Measurements from ENCODE around the gene CFAP57.

The CFAP57 gene

GRCh38 chr1:43247256-43247921 is 75.3 kb downstream of the CFAP57 start:
- no peak for DNase-seq (ENCODE audit: extremely low spot score)
- TF ChIP-seq FOXM1 (IDR thresholded peaks at IDR 0.05; ENCODE audit: borderline replicate concordance) (no peak), NFRKB (IDR thresholded peaks at IDR 0.05) (no peak), BHLHE40 (IDR thresholded peaks at IDR 0.05; ENCODE audit: borderline replicate concordance) (no peak), TARDBP (IDR thresholded peaks at IDR 0.05) (no peak)
- ChIA-PET CTCF (no interaction called here), POLR2A (no interaction called here)

DNA sequence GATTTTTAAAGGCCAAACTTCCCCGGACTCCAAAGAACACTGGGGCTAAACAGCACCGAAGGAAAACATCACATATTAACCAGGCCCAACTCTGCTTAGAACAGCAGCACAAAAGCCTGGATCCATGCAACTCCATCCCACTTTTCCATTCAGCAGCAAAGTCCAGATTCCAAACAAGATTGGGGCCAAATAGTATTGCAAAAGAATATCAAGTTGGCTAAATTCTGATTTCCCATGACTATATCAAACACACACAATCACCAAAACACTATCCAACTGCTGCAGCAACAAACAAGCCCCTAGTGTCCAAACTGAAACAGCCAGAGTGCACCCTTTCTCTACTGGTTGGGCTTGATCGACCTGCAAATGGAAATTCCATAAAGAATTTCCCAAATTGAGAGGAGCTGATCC is 78.2 kb downstream of the CFAP57 start:
- CTCF ChIA-PET: no interaction called here

DNA sequence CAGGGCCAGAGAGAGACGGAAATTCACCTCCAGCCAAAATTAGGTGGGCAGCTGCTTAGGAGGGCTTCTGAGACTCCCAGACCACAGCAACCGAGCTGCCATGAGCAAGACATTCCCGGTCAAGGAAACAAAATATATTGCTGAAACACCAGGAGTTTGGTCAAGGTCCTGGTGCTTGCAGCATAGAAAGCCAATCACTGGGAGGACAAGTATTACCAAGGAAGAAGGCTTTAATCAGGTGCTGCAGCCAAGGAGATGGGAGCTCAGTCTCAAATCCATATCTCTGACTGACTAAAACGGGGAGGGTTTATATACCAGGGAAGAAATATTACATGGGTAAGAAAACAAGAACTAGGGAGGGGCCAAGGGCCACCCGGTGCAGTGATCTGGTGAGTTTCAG is 78.9 kb downstream of the CFAP57 start:
- TF ChIP-seq ZNF384 (IDR thresholded peaks at IDR 0.05) (no peak), FOXA1 (IDR thresholded peaks at IDR 0.05) (no peak), CTBP1 (IDR thresholded peaks at IDR 0.05; ENCODE audit: borderline replicate concordance) (no peak), HDGF (IDR thresholded peaks at IDR 0.05; ENCODE audit: borderline replicate concordance) (no peak), FOXK2 (IDR thresholded peaks at IDR 0.05) (no peak), ARNT (IDR thresholded peaks at IDR 0.05) (no peak), LEF1 (IDR thresholded peaks at IDR 0.05; ENCODE audit: borderline replicate concordance) (no peak)
- TF ChIP-seq, protein P1, sequence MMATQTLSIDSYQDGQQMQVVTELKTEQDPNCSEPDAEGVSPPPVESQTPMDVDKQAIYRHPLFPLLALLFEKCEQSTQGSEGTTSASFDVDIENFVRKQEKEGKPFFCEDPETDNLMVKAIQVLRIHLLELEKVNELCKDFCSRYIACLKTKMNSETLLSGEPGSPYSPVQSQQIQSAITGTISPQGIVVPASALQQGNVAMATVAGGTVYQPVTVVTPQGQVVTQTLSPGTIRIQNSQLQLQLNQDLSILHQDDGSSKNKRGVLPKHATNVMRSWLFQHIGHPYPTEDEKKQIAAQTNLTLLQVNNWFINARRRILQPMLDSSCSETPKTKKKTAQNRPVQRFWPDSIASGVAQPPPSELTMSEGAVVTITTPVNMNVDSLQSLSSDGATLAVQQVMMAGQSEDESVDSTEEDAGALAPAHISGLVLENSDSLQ (IDR thresholded peaks at IDR 0.05): no peak
- ChIA-PET CTCF (no interaction called here), POLR2A (no interaction called here)
- no peak for DNase-seq (ENCODE audit: extremely low spot score)

More for the DNA sequence above, 78.2 kb downstream of the CFAP57 start:
- POLR2A ChIA-PET: no interaction called here
- TF ChIP-seq L3MBTL2 (conservative IDR thresholded peaks at IDR 0.05) (no peak), SP1 (IDR thresholded peaks at IDR 0.05) (no peak)
- TF ChIP-seq, protein P1 (IDR thresholded peaks at IDR 0.05): no peak
- no peak for DNase-seq (ENCODE audit: extremely low spot score)

DNA sequence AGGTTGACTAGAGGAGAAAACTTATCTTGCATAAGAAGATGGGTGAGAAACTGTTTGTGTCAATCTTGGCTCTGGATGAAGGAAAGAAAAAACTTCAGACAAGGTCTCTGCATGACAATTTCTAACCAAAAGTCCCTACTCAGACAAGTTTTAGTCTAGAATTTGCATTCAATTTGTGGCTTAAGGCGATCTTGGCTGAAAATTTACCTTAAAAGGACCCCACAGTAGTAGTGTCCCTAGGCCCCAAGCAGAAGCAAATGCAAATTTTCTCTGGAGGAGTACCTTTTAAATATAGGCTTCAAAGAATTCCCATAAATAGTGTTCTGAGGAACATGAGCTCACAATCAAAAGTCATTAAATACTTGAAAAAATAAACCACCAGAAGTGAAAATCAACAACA is 80.1 kb downstream of the CFAP57 start:
- POLR2A ChIA-PET: no interaction called here
- CTCF ChIA-PET: interaction anchor here (0.7 kb wide), 1 partner anchor 66 kb away, joined by 3 read pairs; no protein-coding TSS in a partner anchor
- DNase-seq (ENCODE audit: extremely low spot score): no peak
- TF ChIP-seq FOXK2 (IDR thresholded peaks at IDR 0.05): no peak
- TF ChIP-seq CTBP1 (IDR thresholded peaks at IDR 0.05; ENCODE audit: borderline replicate concordance): no peak
- no peak for TF ChIP-seq BHLHE40 (IDR thresholded peaks at IDR 0.05; ENCODE audit: borderline replicate concordance)
- no peak for TF ChIP-seq ELF4 (IDR thresholded peaks at IDR 0.05)
- no peak for TF ChIP-seq TARDBP (IDR thresholded peaks at IDR 0.05)
- no peak for TF ChIP-seq ZNF384 (IDR thresholded peaks at IDR 0.05)
- TF ChIP-seq ARNT (IDR thresholded peaks at IDR 0.05): no peak
- TF ChIP-seq, protein P1 (IDR thresholded peaks at IDR 0.05): no peak
- no peak for TF ChIP-seq FOXM1 (IDR thresholded peaks at IDR 0.05; ENCODE audit: borderline replicate concordance)
- TF ChIP-seq LEF1 (IDR thresholded peaks at IDR 0.05; ENCODE audit: borderline replicate concordance): no peak
- no peak for TF ChIP-seq HDGF (IDR thresholded peaks at IDR 0.05; ENCODE audit: borderline replicate concordance)
- TF ChIP-seq FOXA1 (IDR thresholded peaks at IDR 0.05): no peak
- TF ChIP-seq NFRKB (IDR thresholded peaks at IDR 0.05): no peak
- TF ChIP-seq L3MBTL2 (conservative IDR thresholded peaks at IDR 0.05): no peak
- no peak for TF ChIP-seq SP1 (IDR thresholded peaks at IDR 0.05)
- TF ChIP-seq SUZ12 (IDR thresholded peaks at IDR 0.05): no peak

GRCh38 chr1:43253173-43253572 is 81.0 kb downstream of the CFAP57 start:
- CTCF ChIA-PET: no interaction called here

More at GRCh38 chr1:43253173-43253572, 81.0 kb downstream of the CFAP57 start:
- no peak for DNase-seq (ENCODE audit: extremely low spot score)
- POLR2A ChIA-PET: no interaction called here
- no peak for TF ChIP-seq BHLHE40 (IDR thresholded peaks at IDR 0.05; ENCODE audit: borderline replicate concordance)
- no peak for TF ChIP-seq FOXA1 (IDR thresholded peaks at IDR 0.05)
- TF ChIP-seq L3MBTL2 (conservative IDR thresholded peaks at IDR 0.05): no peak
- TF ChIP-seq ARNT (IDR thresholded peaks at IDR 0.05): no peak
- TF ChIP-seq CTBP1 (IDR thresholded peaks at IDR 0.05; ENCODE audit: borderline replicate concordance): no peak
- TF ChIP-seq ZNF384 (IDR thresholded peaks at IDR 0.05): no peak
- TF ChIP-seq, protein P1 (IDR thresholded peaks at IDR 0.05): no peak
- TF ChIP-seq NFRKB (IDR thresholded peaks at IDR 0.05): no peak
- no peak for TF ChIP-seq SP1 (IDR thresholded peaks at IDR 0.05)
- TF ChIP-seq HDGF (IDR thresholded peaks at IDR 0.05; ENCODE audit: borderline replicate concordance): no peak
- no peak for TF ChIP-seq ELF4 (IDR thresholded peaks at IDR 0.05)
- no peak for TF ChIP-seq FOXM1 (IDR thresholded peaks at IDR 0.05; ENCODE audit: borderline replicate concordance)
- no peak for TF ChIP-seq FOXK2 (IDR thresholded peaks at IDR 0.05)
- TF ChIP-seq SUZ12 (IDR thresholded peaks at IDR 0.05): no peak
- no peak for TF ChIP-seq TARDBP (IDR thresholded peaks at IDR 0.05)
- no peak for TF ChIP-seq LEF1 (IDR thresholded peaks at IDR 0.05; ENCODE audit: borderline replicate concordance)
